Gastrocnemius medialis (tissue), 4 donors: ENCODE measurements around the gene SDK2. TPM values are rescaled to one million over a fixed set of nuclear protein-coding genes. Genes with fewer than 3 reads are reported as not detected.

Experiments used
- ATAC-seq, 2 donors: fragments of 150-250 bp; one replicate each; pipeline ENCODE4 v1.9.1; 2016
- DNase-seq, 2 donors: peaks; one replicate each; pipeline ENCODE4 v3.0.0-alpha.2; 2019
- H3K27ac ChIP-seq, 4 donors: fragments of 200-600 bp; sonication (generic); 1 replicate in 1 of 4; 2 replicates in 3 of 4; pipeline ENCODE4 v1.5.1; 2016 to 2018; ENCODE audit warnings: mild to moderate bottlenecking in 2 of 4, moderate library complexity in 1 of 4
- H3K27me3 ChIP-seq, 3 donors: fragments of 200-600 bp; sonication (generic) in 2 of 3; 1 replicate in 1 of 3; 2 replicates in 2 of 3; pipeline versions ENCODE4 v1.5.1 to v1.6.0; 2016 to 2019; ENCODE audit warnings: mild to moderate bottlenecking in 1 of 3, moderate library complexity in 1 of 3
- H3K36me3 ChIP-seq, 2 donors: fragments of 200-600 bp; sonication (generic) in 1 of 2; one replicate each; pipeline ENCODE4 v1.5.1; 2017 to 2018
- H3K4me1 ChIP-seq, 2 donors: fragments of 200-600 bp; sonication (generic) in 1 of 2; one replicate each; pipeline ENCODE4 v1.5.1; 2016 to 2017; ENCODE audit warnings: mild to moderate bottlenecking in 2 of 2
- H3K4me3 ChIP-seq, 4 donors: fragments of 200-600 bp; sonication (generic) in 3 of 4; 1 replicate in 1 of 4; 2 replicates in 3 of 4; pipeline ENCODE4 v1.5.1; 2016 to 2019; ENCODE audit warnings: mild to moderate bottlenecking in 2 of 4
- H3K9me3 ChIP-seq, 3 donors: fragments of 200-600 bp; sonication (generic) in 2 of 3; 1 replicate in 1 of 3; 2 replicates in 2 of 3; pipeline ENCODE4 v1.5.1; 2016 to 2019
- POLR2A ChIP-seq, 2 donors: fragments of 450-650 bp; IDR thresholded peaks; one replicate each; pipeline ENCODE4 v1.6.1; 2017; ENCODE audit warnings: antibody characterized with exemption in 2 of 2, mild to moderate bottlenecking in 2 of 2, moderate library complexity in 2 of 2
- in situ Hi-C, 4 donors: fragments of 200-750 bp; cut with MboI; loops; one replicate each; pipeline versions ENCODE4 v1.15.0 to v1.8.0; 2017; ENCODE audit warnings: low sequenced_read_pairs in 4 of 4
- intact Hi-C: fragments of 100-400 bp; cut with DNase I; formaldehyde crosslinking; loops from one replicate; pipeline ENCODE4 v1.15.1; 2023; ENCODE audit warnings: low total_unique reads
- total RNA-seq, 4 donors: library from RNA; depleted of rRNA; stranded (reverse); fragments of >200 nt; gene quantifications; one replicate each; pipeline versions ENCODE4 v1.1.0 to v1.2.3, GENCODE V29; 2016
- TF ChIP-seq, protein P1 (sequence below), 5 experiments: fragments of 450-650 bp in 3 of 5; fragments of 200-600 bp in 2 of 5; sonication (generic) in 2 of 5; IDR thresholded peaks in 4 of 5; conservative IDR thresholded peaks in 1 of 5; 1 replicate in 4 of 5; 2 replicates in 1 of 5; pipeline ENCODE4 v1.5.1; 2016 to 2019; ENCODE audit warnings: antibody characterized with exemption in 5 of 5, mild to moderate bottlenecking in 3 of 5, moderate library complexity in 3 of 5

SDK2 gene
- total RNA-seq, 4 donors from 2014 or later, result 0.02 to 0.31 (median 0.13) TPM

- H3K4me3 ChIP-seq, result no peak overlapping the region
- intact Hi-C loops (no loop called here), in situ Hi-C loops (loop anchor here in 1 of 4 donors (10.0 kb wide), 1 partner anchor 56 kb away; no protein-coding TSS in a partner anchor)
- H3K27ac ChIP-seq, result no peak overlapping the region
- H3K4me1 ChIP-seq, result no peaks in the 10 kb centered on the region
- H3K9me3 ChIP-seq, result no peaks in the 10 kb centered on the region
- no peaks in the 10 kb centered on the region for H3K36me3 ChIP-seq
- H3K27me3 ChIP-seq, result peaks cover 0 to 6% (median 0%) of the 10 kb centered on the region in 3 donors
- ATAC-seq (no peak), DNase-seq (no peak)
- TF ChIP-seq POLR2A (IDR thresholded peaks at IDR 0.05), result no peak
- TF ChIP-seq, protein P1, sequence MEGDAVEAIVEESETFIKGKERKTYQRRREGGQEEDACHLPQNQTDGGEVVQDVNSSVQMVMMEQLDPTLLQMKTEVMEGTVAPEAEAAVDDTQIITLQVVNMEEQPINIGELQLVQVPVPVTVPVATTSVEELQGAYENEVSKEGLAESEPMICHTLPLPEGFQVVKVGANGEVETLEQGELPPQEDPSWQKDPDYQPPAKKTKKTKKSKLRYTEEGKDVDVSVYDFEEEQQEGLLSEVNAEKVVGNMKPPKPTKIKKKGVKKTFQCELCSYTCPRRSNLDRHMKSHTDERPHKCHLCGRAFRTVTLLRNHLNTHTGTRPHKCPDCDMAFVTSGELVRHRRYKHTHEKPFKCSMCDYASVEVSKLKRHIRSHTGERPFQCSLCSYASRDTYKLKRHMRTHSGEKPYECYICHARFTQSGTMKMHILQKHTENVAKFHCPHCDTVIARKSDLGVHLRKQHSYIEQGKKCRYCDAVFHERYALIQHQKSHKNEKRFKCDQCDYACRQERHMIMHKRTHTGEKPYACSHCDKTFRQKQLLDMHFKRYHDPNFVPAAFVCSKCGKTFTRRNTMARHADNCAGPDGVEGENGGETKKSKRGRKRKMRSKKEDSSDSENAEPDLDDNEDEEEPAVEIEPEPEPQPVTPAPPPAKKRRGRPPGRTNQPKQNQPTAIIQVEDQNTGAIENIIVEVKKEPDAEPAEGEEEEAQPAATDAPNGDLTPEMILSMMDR (IDR thresholded peaks at IDR 0.05 in 4 of 5, conservative IDR thresholded peaks at IDR 0.05 in 1 of 5), result no peak
These were observed 93.1 kb downstream of the SDK2 start for GRCh38 chr17:73551144-73551543.

DNA sequence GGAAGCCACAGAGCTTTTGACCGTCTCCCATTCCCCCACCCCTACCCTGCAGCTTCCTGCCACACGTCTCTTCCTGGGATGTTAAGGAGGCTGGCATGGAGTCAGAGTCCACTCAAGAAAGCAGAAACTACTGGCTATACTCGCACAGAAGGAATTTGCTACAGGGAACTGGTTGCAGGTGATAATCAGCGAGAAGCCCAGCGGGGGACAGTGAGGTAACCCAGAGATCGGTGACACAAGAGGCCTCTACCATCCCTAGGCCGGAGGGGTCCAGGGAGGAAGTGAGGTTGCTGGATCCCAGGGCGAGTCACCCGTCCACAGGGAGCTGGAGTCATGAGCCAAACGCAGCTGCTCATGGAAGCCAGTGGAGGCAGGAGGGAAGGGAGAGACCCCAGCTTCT is 93.7 kb downstream of the SDK2 start:
- no peak for ATAC-seq
- intact Hi-C loops, result no loop called here
- no peak for DNase-seq

DNA sequence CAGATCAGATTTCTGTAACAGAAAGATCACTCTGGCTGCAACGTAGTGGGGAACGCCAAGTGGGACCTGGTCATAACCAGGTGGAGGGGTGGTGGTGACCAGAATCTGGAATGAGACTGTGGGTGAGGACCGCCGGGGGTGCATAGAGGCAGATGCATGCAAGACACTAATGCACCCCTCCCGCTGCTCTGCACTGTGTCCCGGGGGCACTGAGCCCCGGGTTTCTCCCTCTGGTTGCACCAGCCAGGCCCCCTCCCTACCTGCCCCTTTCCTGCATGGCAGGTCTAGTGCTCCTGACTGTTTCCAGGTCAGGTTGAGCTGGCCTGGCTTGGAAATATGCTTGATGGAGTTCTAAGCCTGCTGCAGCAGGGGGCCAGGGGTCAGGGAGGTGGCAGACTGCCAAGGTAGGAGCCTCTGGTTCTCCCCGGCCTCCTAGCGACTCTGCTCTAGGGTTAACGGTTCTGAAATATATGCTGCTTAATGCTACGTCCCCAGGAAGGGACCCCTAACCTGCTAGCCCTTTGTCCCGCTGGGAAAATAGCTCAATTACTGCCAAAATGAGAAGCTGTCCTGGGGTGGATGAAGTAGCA is 94.3 kb downstream of the SDK2 start:
- Histone ChIP-seq H3K9me3 (no peaks in the 10 kb centered on the region), H3K27ac (no peak overlapping the region), H3K4me3 (no peak overlapping the region), H3K36me3 (no peaks in the 10 kb centered on the region), H3K27me3 (peaks cover 0 to 6% (median 0%) of the 10 kb centered on the region in 3 donors), H3K4me1 (no peaks in the 10 kb centered on the region)
- in situ Hi-C loops (loop anchor here in 1 of 4 donors (10.0 kb wide), 1 partner anchor 55 kb away; no protein-coding TSS in a partner anchor), intact Hi-C loops (no loop called here)
- no peak for ATAC-seq
- no peak for DNase-seq
- TF ChIP-seq POLR2A (IDR thresholded peaks at IDR 0.05), result no peak
- TF ChIP-seq, protein P1 (IDR thresholded peaks at IDR 0.05 in 4 of 5, conservative IDR thresholded peaks at IDR 0.05 in 1 of 5), result no peak

More for the DNA sequence above, 93.7 kb downstream of the SDK2 start:
- H3K27ac ChIP-seq, result no peak overlapping the region
- peaks cover 0 to 6% (median 0%) of the 10 kb centered on the region in 3 donors for H3K27me3 ChIP-seq
- H3K36me3 ChIP-seq, result no peaks in the 10 kb centered on the region
- no peaks in the 10 kb centered on the region for H3K4me1 ChIP-seq
- no peak overlapping the region for H3K4me3 ChIP-seq
- H3K9me3 ChIP-seq, result no peaks in the 10 kb centered on the region
- in situ Hi-C loops, result loop anchor here in 1 of 4 donors (10.0 kb wide), 1 partner anchor 56 kb away; no protein-coding TSS in a partner anchor
- no peak for TF ChIP-seq POLR2A (IDR thresholded peaks at IDR 0.05)
- TF ChIP-seq, protein P1 (IDR thresholded peaks at IDR 0.05 in 4 of 5, conservative IDR thresholded peaks at IDR 0.05 in 1 of 5), result no peak

GRCh38 chr17:73548620-73549311 is 95.5 kb downstream of the SDK2 start:
- no peaks in the 10 kb centered on the region for H3K9me3 ChIP-seq
- no peaks in the 10 kb centered on the region for H3K36me3 ChIP-seq
- no peak for ATAC-seq
- in situ Hi-C loops (no loop called here), intact Hi-C loops (no loop called here)
- H3K4me3 ChIP-seq, result no peak overlapping the region
- DNase-seq, result no peak
- no peak overlapping the region for H3K27ac ChIP-seq
- peaks cover 0 to 3% (median 0%) of the 10 kb centered on the region in 3 donors for H3K27me3 ChIP-seq
- no peak for TF ChIP-seq POLR2A (IDR thresholded peaks at IDR 0.05)
- TF ChIP-seq, protein P1 (IDR thresholded peaks at IDR 0.05 in 4 of 5, conservative IDR thresholded peaks at IDR 0.05 in 1 of 5), result no peak
- H3K4me1 ChIP-seq, result no peaks in the 10 kb centered on the region
